GM12875 (cell line): ENCODE measurements around the gene TMEM134.

Experiments used
- H3K4me3 ChIP-seq: one replicate; pipeline ENCODE4 v1.5.1; 2011; ENCODE audit warnings: low read depth, low read length, control low read depth
- CTCF ChIP-seq: IDR thresholded peaks from 2 replicates; pipeline ENCODE4 v1.5.1; 2011; ENCODE audit warnings: low read depth, mild to moderate bottlenecking, control low read depth, inconsistent platforms, low read length, moderate library complexity, borderline replicate concordance; ENCODE audit not compliant: insufficient read depth

TMEM134 gene

DNA sequence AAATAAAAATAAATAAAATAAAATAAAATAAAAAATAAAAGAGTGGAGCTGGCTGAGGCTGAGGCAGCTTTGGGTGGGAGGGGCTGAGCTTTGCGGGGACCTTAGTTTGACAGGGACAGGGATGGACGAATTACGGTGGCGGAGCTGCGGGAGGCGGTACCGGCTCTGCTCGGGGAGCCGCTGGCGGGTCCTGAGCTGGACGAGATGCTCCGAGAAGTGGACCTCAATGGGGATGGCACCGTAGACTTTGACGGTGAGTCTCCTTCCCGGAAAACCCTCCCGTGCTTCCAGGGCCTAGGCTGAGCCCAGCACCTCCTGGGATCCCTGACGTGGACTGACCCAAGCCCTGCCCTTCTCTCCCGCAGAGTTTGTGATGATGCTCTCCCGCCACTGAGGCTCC, 10.8 kb downstream of the TMEM134 start:
- TF ChIP-seq CTCF: no peak
- no peak overlapping the region for H3K4me3 ChIP-seq

DNA sequence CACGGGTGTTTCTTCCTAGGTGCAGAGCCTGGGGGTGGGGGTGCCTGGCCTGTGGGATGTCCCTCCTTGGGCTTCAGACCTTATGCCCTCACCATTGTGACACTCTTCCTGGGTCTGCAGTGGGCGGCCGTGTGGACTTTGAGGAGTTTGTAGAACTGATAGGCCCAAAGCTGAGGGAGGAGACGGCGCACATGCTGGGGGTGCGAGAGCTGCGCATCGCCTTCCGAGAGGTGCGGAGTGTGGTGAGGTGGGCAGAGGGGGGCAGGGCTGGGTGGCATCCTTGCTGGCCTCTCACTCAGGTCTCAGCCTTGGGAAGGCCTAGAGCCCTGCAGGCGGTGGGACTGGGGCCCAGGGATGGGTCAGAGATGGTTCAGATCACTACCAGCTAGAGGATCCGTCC, 11.6 kb downstream of the TMEM134 start:
- no peak overlapping the region for H3K4me3 ChIP-seq
- no peak for TF ChIP-seq CTCF

DNA sequence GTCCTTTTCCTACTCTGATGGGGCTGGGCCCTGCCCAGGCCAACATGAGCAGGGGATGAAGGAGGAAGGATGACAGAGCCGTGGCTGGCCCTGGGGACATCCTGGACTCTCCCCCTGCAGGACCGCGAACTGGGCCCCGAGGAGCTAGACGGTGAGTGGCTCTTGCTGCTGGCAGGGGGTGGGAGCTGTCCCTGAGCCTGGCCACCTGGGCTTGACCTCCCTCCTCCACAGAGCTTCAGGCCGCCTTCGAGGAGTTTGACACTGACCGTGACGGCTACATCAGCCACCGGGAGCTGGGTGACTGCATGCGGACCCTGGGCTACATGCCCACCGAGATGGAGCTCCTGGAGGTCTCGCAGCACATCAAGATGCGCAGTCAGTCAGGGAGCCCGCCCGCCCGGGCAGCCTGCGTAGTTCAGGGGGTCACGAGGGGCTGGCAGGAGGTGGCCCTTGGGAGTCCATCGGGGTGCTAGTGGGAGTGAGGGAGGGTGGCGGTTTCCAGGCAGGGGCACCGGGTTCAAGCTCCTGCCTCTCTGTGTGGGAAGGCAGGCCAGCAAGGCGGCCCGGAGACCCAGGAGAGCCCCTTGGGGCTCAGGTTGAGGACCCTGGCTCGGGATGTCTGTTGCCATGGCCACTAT, 12.9 kb downstream of the TMEM134 start:
- no peak overlapping the region for H3K4me3 ChIP-seq
- no peak for TF ChIP-seq CTCF

- TF ChIP-seq CTCF: no peak
- H3K4me3 ChIP-seq: no peak within 1 kb of the TSS
Observed at GRCh38 chr11:67455054-67455453, 14.0 kb downstream of the TMEM134 start, which contains the start of gene CABP4. TSS of gene CABP4 (plus strand) at chr11:67455354. CDS start at chr11:67455424, 70 bp downstream.

GRCh38 chr11:67453816-67454732, 15.0 kb downstream of the TMEM134 start:
- no peak for TF ChIP-seq CTCF
- H3K4me3 ChIP-seq: no peak overlapping the region

DNA sequence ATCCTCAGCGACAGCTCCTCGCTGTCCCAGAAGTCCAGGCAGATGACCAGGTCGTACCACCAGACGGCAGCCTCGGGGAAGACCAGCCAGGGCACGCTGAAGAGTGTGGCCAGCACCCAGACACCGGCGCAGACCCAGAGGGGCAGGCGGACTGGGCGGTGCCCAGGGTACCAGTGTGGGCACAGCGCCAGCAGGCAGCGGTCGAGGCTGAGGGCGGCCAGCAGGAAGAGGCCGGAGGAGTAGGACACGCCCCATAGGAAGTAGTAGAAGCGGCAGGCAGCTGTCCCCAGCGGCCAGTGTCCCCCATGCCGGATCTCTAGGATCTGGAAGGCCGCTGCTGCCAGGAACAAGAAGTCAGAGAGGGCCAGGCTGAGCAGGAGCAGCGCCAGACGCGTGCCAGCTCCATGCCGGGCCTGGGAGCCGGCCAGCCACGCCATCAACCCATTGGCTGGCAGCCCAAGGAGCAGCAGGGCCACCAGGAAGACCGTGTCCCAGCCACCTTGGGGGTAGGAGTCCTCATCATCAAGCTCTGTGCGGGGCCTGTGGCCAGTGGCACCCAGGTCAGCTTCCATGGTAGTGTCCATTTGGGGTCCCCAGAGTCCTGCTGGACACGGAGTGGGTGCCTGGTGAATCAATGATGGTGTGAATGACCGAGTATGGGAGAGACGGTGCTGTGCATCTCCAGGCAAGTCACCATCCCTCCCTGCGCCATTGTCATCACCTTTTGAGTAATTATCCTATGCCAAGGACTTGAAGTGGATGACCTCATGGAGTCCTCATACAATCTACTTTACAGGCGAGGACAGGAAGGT, 16.7 kb downstream of the TMEM134 start, which contains the start of gene GPR152:
Gene GPR152, minus strand, starts transcription at position 589 of the 812 bp plus-strand sequence. Its CDS starts 5 bp downstream, at position 584.
- no peak for TF ChIP-seq CTCF
- no peak within 1 kb of the TSS for H3K4me3 ChIP-seq
